ENCODE data around the gene TMEM132A.

The TMEM132A gene

DNA sequence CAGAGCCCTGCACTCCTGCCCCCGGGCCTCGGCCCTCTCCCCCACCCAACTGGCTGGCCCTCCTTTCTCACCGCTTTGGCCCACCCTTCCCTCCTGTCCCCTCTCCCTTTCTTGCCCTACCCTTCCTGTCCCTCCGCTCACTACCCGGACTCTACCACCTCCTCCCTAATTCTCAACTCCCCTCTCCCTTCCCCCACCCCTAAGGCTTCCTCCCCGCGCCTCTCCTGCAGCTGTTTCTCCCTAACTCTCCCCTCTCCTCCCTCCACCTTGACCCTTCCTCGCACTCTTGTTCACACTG lies 27.3 kb downstream of the TMEM132A start:
- H3K4me3 ChIP-seq (replicated peaks; ENCODE audit: low read depth, low read length): peak overlapping the region; percentile 16; the same call in 1 of the 2 replicates
- no peak for DNase-seq (ENCODE audit: extremely low read depth, low read depth)
- TF ChIP-seq, protein P1, sequence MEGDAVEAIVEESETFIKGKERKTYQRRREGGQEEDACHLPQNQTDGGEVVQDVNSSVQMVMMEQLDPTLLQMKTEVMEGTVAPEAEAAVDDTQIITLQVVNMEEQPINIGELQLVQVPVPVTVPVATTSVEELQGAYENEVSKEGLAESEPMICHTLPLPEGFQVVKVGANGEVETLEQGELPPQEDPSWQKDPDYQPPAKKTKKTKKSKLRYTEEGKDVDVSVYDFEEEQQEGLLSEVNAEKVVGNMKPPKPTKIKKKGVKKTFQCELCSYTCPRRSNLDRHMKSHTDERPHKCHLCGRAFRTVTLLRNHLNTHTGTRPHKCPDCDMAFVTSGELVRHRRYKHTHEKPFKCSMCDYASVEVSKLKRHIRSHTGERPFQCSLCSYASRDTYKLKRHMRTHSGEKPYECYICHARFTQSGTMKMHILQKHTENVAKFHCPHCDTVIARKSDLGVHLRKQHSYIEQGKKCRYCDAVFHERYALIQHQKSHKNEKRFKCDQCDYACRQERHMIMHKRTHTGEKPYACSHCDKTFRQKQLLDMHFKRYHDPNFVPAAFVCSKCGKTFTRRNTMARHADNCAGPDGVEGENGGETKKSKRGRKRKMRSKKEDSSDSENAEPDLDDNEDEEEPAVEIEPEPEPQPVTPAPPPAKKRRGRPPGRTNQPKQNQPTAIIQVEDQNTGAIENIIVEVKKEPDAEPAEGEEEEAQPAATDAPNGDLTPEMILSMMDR (IDR thresholded peaks at IDR 0.05; ENCODE audit: low read depth, low read length, missing control alignments): no peak

DNA sequence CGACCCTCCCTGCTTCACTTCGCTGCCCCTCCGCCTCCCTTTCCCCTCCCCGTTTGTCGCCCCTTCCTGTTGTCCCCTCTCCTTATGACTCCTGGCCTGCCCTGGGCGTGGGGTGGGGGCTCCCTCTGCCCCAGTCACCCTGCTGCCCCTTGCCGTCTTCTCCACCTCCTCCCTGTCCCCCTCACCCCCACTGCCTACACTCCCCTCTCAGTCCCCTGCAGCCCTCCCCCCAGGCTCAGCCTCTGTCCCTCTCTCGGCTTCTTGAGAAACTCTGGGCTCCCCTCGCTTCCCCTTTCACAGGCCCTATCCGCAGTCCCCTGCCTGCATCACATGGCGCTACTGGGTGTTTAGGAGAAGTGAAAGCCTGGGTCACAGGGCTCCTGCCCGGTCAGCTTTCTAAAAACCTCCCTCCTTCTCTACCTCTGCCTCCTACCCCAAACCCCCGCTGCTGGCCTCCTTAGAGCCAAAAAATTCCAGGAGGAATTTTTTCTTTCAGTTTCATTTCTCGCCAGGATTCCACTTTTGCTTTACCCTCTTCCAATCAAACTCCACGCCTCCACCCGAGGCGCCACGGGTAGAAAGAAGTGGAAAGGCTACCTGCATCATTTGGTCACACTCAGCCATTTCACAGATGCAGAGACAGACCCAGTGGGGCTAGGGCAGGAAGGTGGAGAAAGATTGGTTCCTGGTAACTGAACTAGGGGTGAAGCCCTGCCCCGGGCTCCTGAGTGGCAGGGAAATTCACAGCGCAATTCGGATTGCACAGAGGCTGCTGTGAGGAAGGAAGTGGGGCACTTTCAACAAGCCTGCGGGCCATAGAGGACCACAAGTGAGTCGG lies 27.9 kb downstream of the TMEM132A start, which contains the start of gene SLC15A3:
TSS of gene SLC15A3 (minus strand) at position 273 of the 838 bp plus-strand sequence. CDS start 625 bp downstream, outside the sequence.
- TF ChIP-seq, protein P1 (IDR thresholded peaks at IDR 0.05; ENCODE audit: low read depth, low read length, missing control alignments): no peak
- no peak for DNase-seq (ENCODE audit: extremely low read depth, low read depth)
- peak within 1 kb of the TSS; percentile 16 for H3K4me3 ChIP-seq (replicated peaks; ENCODE audit: low read depth, low read length)

DNA sequence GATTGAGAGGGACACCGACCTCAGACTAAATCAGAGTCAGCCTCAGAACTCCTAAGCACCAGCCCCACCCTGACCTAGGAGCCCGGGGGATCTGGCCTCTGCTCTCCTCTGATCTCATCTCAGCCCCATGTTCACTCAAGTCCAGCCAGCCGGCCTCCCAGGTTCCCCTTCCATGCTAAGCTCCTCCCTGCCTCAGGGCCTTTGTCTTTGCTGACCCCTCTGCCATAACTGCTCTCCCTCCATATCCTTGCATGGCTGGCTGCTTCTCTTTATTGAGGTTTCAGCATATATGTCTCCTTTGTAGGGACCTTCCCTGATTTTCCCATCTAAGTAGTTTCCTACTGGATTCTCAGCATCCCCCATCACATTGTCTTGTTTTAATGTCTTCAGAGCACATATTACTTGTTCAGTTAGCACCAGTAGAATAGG lies 28.5 kb downstream of the TMEM132A start:
- H3K4me3 ChIP-seq (replicated peaks; ENCODE audit: low read depth, low read length): no peak overlapping the region
- DNase-seq (ENCODE audit: extremely low read depth, low read depth): no peak
- TF ChIP-seq, protein P1 (IDR thresholded peaks at IDR 0.05; ENCODE audit: low read depth, low read length, missing control alignments): no peak

DNA sequence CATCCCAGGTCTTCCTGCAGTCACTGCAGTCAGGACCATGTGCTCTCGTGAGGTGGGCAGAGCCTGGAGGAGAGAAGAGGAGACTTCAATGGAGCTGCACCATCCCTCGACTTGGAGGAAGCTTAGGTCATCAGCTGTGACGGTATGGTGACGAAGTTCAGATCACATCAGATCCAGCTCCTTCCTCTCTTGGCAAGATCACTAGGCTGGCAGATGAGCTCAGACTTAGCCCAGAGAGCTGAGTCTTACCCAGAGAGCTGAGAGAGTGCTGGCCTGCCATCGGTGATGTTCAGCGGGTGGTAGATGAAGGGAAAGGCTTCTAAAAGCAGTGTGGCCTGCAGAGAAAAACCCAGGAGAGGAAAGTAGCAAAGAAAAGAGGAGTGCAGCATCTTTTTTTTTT lies 29.5 kb downstream of the TMEM132A start:
- TF ChIP-seq, protein P1 (IDR thresholded peaks at IDR 0.05; ENCODE audit: low read depth, low read length, missing control alignments): no peak
- H3K4me3 ChIP-seq (replicated peaks; ENCODE audit: low read depth, low read length): no peak overlapping the region
- DNase-seq (ENCODE audit: extremely low read depth, low read depth): no peak

DNA sequence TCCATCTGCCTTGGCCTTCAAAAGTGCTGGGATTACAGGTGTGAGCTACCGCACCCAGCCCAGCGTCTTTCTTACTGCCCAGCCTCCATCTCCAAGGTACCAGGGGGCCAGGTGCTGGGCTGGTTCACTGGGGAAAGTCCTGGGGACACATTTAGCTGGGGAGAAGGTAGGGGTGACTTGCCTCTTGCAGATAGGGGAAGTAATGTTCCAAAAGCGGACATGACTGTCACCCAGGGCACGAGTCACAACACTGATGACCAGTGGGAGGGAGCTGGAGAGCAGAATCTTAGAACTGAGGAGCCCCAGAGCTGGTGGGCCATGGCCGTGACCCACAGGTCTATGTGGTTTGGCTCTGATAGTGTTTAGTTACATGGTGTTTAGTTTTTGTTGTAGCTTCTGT lies 30.2 kb downstream of the TMEM132A start:
- DNase-seq (ENCODE audit: extremely low read depth, low read depth): no peak
- TF ChIP-seq, protein P1 (IDR thresholded peaks at IDR 0.05; ENCODE audit: low read depth, low read length, missing control alignments): no peak
- no peak overlapping the region for H3K4me3 ChIP-seq (replicated peaks; ENCODE audit: low read depth, low read length)

DNA sequence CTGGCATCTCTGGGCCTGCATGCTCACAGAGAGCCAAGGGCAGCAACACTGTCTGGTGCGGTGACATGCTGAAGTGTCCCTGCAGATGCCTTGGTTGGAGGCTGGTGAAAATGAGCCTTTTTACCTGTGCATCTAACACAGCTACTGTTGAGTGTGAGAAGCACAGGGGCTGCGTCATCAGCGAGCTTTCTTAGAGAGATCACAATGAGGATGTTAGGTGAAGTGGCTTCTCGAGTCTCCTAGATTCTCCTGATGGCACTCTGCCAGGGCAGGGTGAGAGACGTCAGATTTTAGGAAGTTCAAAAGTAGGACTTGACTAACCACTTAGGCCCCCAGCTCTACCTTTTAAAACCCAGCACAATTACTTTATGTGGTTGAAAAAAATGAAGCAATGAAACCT lies 31.3 kb downstream of the TMEM132A start:
- no peak overlapping the region for H3K4me3 ChIP-seq (replicated peaks; ENCODE audit: low read depth, low read length)
- TF ChIP-seq, protein P1 (IDR thresholded peaks at IDR 0.05; ENCODE audit: low read depth, low read length, missing control alignments): no peak
- no peak for DNase-seq (ENCODE audit: extremely low read depth, low read depth)

Data from HFF-Myc (cell line).